AG09309 (cell line): ENCODE measurements around the gene TMEM131L.

ENCODE experiments used
- DNase-seq: peaks from one replicate; pipeline ENCODE4 v3.0.0-alpha.2; 2010; ENCODE audit warnings: low read depth
- H3K4me3 ChIP-seq: 2 replicates; pipeline ENCODE4 v1.5.1; 2011; ENCODE audit warnings: mild to moderate bottlenecking, low read depth, low read length, moderate library complexity; ENCODE audit not compliant: control insufficient read depth
- TF ChIP-seq, protein P1 (sequence below): IDR thresholded peaks from 2 replicates; pipeline ENCODE4 v1.5.1; 2011; ENCODE audit warnings: mild to moderate bottlenecking, low read depth, low read length, inconsistent platforms; ENCODE audit not compliant: insufficient read depth, control insufficient read depth; ENCODE audit errors: missing control alignments

Gene TMEM131L

DNA sequence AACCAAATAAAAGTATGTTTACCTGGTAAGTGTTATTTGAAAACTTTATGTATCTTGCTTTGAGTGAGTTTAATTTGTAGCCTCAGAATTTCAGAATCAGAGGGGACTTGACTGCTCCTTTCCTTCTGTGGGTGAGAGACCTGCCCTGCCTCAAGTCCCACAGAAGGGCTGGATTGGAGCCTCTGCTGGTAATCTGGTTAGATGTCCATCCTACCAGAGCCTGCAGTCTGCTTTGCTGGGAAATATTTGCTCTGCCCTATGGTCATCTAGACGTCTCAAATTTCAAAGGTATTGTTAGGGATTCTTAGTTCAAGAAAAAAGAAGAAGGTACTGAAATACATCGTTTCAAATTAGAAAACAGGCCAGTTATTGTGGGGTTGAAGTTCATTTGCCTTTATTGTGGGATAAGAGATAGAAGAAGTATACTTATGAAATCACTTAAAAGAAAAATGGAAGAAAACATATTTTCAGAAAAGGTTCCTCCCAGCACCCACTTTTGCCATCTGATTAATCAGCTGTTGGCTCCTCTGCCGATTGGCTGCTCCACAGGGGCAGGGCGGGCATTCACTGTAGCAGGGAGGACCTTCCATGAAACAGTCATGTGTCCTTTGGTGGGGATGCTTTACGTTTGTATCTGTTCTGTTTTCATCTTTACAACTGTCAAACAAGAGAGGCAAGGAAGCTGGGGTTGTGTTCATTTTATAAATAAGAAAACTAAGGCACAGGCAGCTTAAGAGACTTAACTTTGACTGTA, 144.6 kb downstream of the TMEM131L start:
- H3K4me3 ChIP-seq, result no peak overlapping the region
- TF ChIP-seq, protein P1, sequence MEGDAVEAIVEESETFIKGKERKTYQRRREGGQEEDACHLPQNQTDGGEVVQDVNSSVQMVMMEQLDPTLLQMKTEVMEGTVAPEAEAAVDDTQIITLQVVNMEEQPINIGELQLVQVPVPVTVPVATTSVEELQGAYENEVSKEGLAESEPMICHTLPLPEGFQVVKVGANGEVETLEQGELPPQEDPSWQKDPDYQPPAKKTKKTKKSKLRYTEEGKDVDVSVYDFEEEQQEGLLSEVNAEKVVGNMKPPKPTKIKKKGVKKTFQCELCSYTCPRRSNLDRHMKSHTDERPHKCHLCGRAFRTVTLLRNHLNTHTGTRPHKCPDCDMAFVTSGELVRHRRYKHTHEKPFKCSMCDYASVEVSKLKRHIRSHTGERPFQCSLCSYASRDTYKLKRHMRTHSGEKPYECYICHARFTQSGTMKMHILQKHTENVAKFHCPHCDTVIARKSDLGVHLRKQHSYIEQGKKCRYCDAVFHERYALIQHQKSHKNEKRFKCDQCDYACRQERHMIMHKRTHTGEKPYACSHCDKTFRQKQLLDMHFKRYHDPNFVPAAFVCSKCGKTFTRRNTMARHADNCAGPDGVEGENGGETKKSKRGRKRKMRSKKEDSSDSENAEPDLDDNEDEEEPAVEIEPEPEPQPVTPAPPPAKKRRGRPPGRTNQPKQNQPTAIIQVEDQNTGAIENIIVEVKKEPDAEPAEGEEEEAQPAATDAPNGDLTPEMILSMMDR, result no peak
- no peak for DNase-seq

DNA sequence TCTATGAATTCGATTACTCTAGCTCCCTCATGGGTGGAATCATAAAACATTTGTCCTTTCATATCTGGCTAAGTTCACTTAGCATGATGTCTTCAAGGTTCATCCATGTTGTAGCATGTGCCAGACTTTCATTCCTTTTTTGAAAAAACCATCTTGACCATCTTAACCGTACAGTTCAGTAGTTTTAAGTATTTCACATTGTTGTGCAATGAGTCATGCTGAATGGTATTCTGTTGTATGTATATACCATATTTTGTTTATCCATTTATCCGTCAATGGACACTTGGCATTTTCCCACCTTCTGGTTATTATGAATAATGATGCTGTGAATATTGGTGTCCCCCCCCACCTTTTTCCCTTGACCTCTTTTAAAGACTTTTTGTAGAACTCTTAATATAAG, 145.5 kb downstream of the TMEM131L start:
- H3K4me3 ChIP-seq, result no peak overlapping the region
- DNase-seq, result no peak
- TF ChIP-seq, protein P1, result no peak

DNA sequence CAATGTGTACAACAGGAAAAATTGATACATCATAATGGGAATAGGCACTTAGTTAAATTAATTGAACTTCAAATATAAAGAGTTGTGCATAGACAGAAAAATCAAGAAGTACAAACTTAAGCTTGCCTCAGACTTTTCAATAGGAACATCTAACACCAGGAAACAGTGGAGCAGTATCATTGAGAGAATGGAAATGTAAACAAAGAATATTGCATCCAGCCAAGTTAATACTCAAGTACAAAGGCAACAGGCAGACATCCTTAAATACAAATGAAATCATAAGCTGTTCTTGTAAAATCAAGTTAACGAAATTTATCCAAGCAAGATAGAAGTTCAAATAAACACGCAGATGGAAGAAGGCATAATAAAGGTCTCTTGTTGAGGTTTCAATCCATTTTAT, 146.7 kb downstream of the TMEM131L start:
- H3K4me3 ChIP-seq, result no peak overlapping the region
- TF ChIP-seq, protein P1, result no peak
- no peak for DNase-seq

DNA sequence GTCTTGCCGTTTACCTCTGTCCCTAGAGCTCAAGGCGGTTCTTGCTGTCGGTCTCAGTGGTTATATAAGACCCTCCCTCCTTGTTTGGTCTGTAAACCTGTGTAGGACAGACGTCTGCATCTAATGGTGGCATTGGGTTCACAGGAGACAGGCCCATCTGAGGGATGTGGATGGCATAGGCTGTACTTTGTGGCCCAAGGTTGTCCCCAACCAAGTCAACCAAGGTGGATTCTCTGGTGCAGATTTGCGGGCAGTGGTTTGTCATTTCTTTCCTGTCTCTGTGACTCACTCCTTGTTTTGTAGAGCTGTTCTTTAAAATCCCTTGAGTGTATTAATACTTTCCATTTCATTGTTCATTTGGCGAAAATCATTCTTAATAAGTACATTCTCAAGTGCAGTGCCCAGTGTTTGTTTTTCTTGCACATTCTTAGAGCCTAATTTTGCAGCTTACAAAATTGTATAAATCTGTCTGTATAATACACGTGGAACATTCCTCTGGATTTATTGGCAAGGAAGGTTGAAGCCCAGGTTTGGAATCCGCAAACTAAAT, 149.9 kb downstream of the TMEM131L start:
- H3K4me3 ChIP-seq, result no peak overlapping the region
- DNase-seq, result no peak
- TF ChIP-seq, protein P1, result no peak

DNA sequence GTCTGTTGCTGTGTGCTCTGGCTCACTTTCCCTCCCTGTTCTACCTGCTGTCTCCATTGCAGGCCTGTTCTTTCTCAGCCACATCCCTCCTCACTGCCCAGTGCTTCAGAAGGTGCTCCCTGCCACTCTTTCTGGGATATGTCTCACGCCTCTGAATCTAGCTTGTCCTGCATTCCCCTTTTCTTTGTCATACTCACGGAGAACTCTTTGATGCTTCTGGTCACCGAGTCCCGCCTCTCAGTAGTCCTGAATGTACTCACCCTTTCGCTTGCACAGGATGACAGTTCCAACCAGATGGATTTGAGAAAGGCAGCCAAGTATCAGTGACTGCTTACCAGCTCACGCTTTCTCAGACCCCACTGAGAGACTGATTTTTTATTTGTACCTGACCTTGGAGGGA, 152.7 kb downstream of the TMEM131L start:
- H3K4me3 ChIP-seq, result no peak overlapping the region
- TF ChIP-seq, protein P1, result no peak
- DNase-seq, result no peak

DNA sequence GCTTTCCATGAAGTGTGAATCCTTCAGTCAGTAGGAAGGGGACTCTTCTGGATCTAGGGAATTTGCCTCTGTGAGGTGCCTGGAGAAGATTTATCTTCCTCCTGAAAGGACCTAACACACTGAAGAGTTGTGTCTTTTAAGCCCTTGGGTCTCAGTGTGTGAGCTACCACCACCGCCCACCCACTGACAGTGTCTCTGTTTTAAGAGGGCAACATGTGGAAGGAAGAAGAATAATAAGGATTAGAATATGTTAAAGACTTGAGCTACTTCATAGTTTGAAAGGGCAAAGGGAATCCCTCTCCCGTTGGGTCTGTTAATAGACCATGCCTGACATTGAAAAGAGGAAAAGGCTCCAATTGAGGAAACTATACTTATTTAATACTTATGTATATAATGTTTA, 153.7 kb downstream of the TMEM131L start:
- no peak for DNase-seq
- TF ChIP-seq, protein P1, result no peak

More for the DNA sequence above, 153.7 kb downstream of the TMEM131L start:
- no peak overlapping the region for H3K4me3 ChIP-seq
